Stimulated activated CD8-positive, alpha-beta memory T cell treated with anti-CD3 and anti-CD28 coated beads, Interleukin-2, amount 100 ng/mL, for 48 hours (primary cell): Measurements from ENCODE around the gene PKP4.
"Not testable (repeated sequence)": the region's sequence is repeated elsewhere in the genome, so short reads cannot be mapped to it uniquely, and the experiment has no call there.

Experiments
- DNase-seq, 2 donors: peaks; one replicate each; pipeline ENCODE4 v3.0.0-alpha.2; 2020; ENCODE audit warnings: low read depth in 2 of 2

Gene PKP4

GRCh38 chr2:158464426-158465281 lies 7.9 kb downstream of the PKP4 start:
- DNase-seq, result no peak

- DNase-seq, result no peak
These were observed 10.5 kb downstream of the PKP4 start for GRCh38 chr2:158467248-158467647.

- not testable (repeated sequence) for DNase-seq
These were observed 16.1 kb downstream of the PKP4 start for GRCh38 chr2:158472829-158473228.

GRCh38 chr2:158473300-158473699 lies 16.5 kb downstream of the PKP4 start:
- not testable (repeated sequence) for DNase-seq

- DNase-seq, result no peak
These were observed 17.1 kb downstream of the PKP4 start for GRCh38 chr2:158473719-158474392.

GRCh38 chr2:158474526-158475011 lies 17.8 kb downstream of the PKP4 start:
- DNase-seq, result not testable (repeated sequence)

GRCh38 chr2:158477202-158477601 lies 20.4 kb downstream of the PKP4 start:
- DNase-seq, result no peak

GRCh38 chr2:158478237-158478636 lies 21.5 kb downstream of the PKP4 start:
- DNase-seq, result no peak

GRCh38 chr2:158478816-158479215 lies 22.1 kb downstream of the PKP4 start:
- no peak for DNase-seq

- no peak for DNase-seq
These were observed 24.4 kb downstream of the PKP4 start for GRCh38 chr2:158481116-158481515.

- DNase-seq, result no peak
These were observed 25.8 kb downstream of the PKP4 start for GRCh38 chr2:158482594-158482993.

- no peak for DNase-seq
These were observed 28.3 kb downstream of the PKP4 start for GRCh38 chr2:158484892-158485556.

- DNase-seq, result no peak
These were observed 29.6 kb downstream of the PKP4 start for GRCh38 chr2:158486150-158486969.

- no peak for DNase-seq
These were observed 30.2 kb downstream of the PKP4 start for GRCh38 chr2:158486970-158487325.

- no peak for DNase-seq
These were observed 30.7 kb downstream of the PKP4 start for GRCh38 chr2:158487419-158487818.

GRCh38 chr2:158488442-158489216 lies 31.9 kb downstream of the PKP4 start:
- no peak for DNase-seq

GRCh38 chr2:158489366-158490112 lies 32.8 kb downstream of the PKP4 start:
- no peak for DNase-seq

- no peak for DNase-seq
These were observed 34.3 kb downstream of the PKP4 start for GRCh38 chr2:158491072-158491471.

GRCh38 chr2:158493458-158493857 lies 36.7 kb downstream of the PKP4 start:
- no peak for DNase-seq

GRCh38 chr2:158495175-158495574 lies 38.4 kb downstream of the PKP4 start:
- no peak for DNase-seq
